ENCODE results near the gene TTC39B. TPM values are rescaled to one million over a fixed set of nuclear protein-coding genes. Genes with fewer than 3 reads are reported as not detected.

The TTC39B gene
- total RNA-seq, 1 donor from 2014 or later: 1.3 TPM

DNA sequence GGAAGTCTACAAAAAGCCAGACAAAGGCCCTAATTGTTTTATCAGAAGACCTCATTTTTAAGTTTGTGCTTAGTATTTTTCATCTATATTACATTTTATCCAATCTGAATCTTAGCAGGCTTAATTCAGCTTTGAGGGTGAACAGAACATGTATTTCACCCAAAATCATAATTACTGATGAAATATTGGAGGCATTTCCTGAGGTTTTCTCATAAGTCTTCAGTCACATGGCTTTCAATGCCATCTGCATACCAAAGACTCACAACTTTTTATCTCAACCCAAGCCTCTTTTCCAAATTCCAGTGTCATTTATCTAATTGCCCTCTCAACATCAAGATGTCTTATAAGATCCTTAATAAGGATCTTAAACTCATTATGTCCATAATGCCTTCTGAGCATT, 150.8 kb downstream of the TTC39B start:
- DNase-seq: no peak
- intact Hi-C loops (cut with DNase I): no loop called here
- no peak for ATAC-seq (ENCODE audit: poor library complexity)

DNA sequence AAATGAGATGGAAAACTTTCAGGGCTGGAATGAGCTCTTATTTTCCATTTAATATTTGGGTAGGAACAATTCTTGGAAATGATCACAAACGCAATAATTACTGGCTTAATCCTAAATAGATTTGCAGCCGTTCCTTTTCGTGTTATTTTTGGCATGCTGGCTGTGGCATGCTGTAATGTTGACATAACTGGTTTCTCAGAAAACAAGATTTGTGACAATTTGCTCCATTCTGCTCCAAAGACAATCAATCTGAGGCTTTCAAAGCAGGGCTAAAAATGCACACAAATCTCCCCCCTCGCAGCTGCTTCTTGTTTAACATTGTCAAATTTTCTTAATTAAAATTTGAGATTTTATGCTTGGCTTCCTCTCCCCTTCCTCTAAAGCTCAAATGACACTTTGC, 151.2 kb downstream of the TTC39B start:
- DNase-seq (no peak), ATAC-seq (ENCODE audit: poor library complexity) (peak; percentile 84)
- intact Hi-C loops (cut with DNase I): no loop called here

DNA sequence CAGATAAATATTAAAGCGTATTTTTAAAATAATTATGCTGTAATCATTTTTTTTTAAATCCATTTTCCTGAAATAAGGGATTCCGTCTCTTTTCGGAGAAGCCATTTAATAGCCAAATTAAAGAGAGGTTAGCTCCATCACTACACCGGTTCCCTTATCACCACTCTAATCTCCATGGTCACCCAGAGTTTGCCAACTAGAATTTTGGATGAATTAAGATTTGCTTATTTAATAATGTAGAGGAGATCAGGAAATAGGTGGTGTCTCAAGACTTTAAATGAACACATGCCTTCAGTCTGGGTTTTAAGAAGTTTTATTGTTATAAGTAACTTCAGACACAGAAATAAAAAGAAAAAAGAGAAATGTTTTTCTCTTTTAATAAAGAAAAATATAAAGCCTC, 151.7 kb downstream of the TTC39B start:
- ATAC-seq (ENCODE audit: poor library complexity) (no peak), DNase-seq (no peak)
- intact Hi-C loops (cut with DNase I): no loop called here

DNA sequence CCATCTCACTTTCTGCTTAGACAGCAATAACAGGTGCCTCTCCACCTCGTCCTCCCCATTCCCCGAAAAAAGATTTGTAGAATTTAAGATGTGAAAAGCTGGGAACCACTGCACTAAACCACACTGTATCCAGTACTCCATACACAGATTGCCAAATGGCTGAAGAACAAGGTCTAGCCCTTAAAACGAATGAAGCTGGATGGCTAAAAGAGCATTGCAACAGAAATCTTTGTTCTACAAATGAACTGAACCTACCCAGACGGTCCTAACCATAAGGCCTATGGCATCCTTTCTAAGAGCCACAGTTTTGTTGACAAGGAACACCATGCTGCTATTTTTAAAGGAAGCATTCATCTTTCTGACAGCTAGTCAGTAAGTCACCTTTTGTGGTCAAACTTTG, 152.3 kb downstream of the TTC39B start:
- ATAC-seq (ENCODE audit: poor library complexity): peak; percentile 22
- DNase-seq: no peak
- intact Hi-C loops (cut with DNase I): no loop called here

DNA sequence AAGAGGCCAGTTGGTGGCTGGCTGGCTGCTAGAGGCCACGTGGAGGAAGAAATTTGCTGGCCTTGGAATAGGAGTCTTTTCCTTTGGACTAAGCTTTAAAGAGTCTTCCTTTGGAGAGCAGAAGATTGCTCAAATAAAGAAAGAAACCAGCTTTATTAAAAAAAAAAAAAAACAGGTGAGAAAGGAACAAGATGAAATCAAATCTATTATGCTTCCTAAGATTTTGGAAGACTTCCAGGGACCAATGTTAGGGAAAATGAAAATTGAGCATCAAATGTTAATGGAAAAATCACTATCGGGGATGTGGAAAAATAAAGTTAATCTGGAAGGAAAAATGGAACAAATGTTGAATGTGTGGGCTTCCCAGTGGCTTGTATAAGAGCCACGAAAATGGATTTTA, 153.1 kb downstream of the TTC39B start:
- DNase-seq: no peak
- no peak for ATAC-seq (ENCODE audit: poor library complexity)
- intact Hi-C loops (cut with DNase I): no loop called here

DNA sequence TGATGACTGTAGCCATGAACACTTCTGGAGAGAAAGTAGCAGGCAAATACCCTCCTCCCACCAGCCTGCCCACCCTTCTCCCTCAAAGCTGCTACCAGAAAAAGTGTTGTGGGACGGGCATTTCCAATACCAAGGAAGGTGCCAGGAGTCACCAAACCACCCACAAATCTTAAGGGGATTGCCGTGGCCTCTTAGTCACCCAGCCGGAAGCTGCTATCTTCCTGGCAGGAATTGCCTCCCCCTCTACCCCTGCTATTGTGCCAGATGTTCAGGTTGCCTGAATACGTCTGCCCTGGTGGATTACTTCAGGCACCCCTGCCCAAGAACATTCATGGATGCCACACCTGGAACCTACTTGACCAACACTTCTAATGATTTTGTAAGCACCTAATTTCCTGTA, 156.1 kb downstream of the TTC39B start:
- ATAC-seq (ENCODE audit: poor library complexity) (no peak), DNase-seq (no peak)
- intact Hi-C loops (cut with DNase I): no loop called here

DNA sequence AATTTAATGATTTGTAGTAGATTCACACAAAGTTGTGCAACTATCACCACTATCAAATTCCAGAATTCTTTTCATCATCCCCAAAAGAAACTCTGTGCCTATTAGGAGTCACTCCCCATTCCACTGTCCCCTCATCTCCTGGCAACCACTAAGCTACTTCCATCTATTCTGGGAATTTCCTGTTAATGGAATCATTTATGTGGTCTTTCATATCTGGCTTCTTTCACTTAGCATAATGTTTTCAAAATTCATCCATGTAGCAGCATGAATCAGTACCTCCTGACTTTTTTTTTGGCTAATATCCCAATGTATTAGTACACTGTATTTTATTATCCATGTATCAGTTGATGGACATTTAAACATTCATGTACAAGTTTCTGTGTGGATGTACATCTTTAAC, 157.6 kb downstream of the TTC39B start:
- DNase-seq: no peak
- no peak for ATAC-seq (ENCODE audit: poor library complexity)
- intact Hi-C loops (cut with DNase I): no loop called here

DNA sequence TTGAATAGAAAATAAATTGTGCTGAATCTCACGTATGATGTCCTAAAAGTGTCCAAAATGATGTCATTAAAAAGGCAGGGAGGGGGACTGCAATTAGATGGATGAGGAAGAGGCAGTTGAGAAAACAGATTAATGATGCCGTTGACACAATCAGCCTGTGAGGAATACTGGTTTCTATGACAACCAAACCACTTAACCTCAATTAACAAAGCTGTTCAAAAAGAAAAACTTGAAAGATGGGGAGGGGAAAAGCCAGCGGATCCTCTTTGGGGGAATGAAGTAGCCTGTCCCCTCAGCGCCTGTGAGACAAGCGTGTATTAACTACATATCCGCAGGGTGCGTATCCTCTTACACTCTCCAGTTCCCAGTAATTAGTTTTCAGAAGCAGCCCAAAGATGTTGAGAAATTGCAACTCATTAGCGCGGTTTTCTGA, 160.7 kb downstream of the TTC39B start:
- no peak for DNase-seq
- intact Hi-C loops (cut with DNase I): no loop called here
- no peak for ATAC-seq (ENCODE audit: poor library complexity)

DNA sequence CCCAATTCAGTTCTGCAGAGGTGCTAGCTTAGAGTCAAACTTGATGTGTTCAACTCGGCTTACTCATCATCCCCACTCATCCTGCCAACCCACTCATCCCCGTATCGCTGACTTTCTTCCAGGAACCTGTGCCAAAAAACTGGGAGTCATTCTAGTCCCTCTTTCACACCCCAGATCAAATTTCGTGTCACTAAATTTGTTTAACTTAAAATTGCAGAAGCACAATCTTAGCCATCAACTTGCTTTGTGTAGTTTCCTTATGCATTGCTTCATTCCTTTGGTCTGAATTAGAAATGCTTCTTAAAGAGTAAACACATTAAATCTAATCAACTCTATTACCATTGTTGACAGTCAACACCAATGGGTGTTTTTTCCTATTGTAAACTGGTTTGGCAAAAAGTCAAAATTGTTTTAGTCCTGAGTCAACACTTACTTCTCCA, 162.4 kb downstream of the TTC39B start:
- intact Hi-C loops (cut with DNase I): no loop called here
- no peak for ATAC-seq (ENCODE audit: poor library complexity)
- DNase-seq: no peak

DNA sequence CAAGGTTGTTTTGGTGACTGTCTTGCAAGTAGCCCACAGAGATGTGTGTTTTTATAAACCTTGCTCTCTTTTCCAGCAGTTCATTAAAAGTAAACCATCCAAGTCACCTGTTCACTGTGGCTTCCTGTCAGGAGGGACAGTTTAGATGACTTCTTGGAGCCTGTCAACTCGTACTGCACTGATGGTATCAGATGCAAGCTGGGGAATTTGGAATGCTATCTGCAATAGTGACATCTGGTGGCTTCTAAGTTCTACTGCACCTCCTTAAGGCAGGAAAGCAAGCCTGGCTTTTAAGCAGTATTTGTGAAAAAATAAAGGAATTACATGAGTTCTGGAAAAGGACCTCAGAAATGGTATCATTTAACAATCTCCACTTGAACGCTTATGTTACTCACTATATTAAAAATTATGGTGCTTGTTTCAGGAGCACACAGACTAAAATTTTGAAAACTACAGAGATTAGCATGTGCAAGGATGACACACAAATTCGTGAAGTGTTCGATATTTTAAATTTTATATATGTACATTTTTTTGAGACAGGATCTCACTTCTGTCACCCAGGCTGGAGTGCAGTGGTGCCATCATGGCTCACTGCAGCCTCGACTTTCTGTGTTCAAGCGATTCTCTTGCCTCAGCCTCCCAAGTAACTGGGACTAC, 164.0 kb downstream of the TTC39B start:
- no peak for DNase-seq
- intact Hi-C loops (cut with DNase I): no loop called here
- peak; percentile 79 for ATAC-seq (ENCODE audit: poor library complexity)

DNA sequence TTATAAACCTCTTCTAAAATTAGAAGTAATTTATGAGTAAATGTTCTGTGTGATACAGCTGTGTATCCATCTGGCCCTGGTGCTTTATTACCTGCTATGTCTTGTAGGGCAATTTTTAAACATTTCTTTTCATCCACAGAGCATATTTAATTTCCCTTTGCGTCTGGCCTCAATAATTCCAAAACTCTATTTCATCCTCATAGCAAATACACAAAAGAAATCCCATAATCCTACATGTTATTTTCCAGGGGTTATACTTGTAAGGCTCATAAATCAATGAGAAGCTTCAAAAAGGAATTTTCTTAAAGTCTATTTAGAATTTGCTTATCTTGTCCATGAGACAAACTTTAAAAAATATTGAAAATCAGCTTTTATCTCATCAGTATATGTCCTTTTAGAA, 167.0 kb downstream of the TTC39B start:
- no peak for ATAC-seq (ENCODE audit: poor library complexity)
- DNase-seq: no peak
- intact Hi-C loops (cut with DNase I): no loop called here

DNA sequence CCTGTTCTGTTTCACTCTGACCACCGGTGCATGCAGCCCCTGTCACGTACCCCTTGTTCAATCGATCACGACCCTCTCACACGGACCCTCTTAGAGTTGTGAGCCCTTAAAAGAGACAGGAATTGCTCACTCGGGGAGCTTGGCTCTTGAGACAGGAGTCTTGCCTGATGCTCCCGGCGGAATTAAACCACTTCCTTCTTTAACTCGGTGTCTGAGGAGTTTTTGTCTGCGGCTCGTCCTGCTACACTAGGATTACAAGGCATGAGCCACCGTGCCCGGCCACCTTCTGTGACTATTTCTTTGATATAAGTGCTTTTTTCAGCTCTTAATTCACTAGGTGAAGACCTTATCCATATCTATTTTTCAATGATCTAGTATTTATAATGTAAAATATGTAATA, 167.5 kb downstream of the TTC39B start:
- ATAC-seq (ENCODE audit: poor library complexity) (no peak), DNase-seq (no peak)
- intact Hi-C loops (cut with DNase I): no loop called here

DNA sequence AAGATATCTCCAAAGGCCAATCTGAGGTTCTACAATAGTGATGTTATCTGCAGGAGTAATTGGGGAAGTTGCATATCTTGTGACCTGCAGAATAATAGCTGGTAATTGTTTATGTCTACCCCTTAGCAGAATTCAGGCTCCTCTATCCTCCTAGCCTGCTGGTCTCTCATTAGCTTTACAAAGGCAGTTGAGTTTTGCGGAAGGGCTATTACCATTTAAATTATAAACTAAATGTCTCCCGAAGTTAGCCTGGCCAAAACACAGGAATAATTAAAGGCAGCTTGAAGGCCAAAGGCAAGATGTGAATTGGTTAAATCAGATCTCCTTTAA, 168.7 kb downstream of the TTC39B start:
- intact Hi-C loops (cut with DNase I): no loop called here
- DNase-seq (no peak), ATAC-seq (ENCODE audit: poor library complexity) (no peak)

DNA sequence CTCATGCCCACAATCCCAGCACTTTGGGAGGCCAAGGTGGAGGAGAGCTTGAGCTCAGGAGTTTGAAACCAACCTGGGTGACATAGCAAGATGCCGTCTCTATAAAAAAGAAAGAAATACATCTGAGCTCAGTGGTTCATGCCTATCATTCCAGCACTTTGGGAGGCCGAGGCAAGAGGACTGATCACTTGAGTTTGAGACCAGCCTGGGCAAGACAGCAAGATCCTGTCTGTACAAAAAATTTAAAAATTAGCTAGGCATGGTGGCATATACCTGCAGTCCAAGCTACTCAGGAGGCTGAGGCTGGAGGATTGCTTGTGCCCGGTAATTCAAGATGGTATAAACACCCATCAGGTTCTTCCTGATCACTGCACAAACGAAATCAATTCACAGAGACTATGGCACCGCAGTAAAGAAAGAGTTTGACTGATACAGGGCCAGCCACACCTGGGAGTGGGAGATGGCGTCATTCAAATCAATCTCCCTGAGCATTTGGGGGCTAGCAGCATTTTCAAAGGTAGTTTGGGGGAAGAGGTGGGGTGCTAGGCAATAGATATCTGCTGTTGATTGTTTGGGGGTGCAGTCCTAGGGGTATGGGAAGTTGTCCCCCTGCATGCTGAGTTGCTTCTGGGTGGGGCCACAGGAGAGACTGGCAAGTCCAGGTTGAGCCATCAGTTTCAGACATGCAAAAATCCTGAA, 169.2 kb downstream of the TTC39B start:
- DNase-seq (no peak), ATAC-seq (ENCODE audit: poor library complexity) (no peak)
- intact Hi-C loops (cut with DNase I): no loop called here

DNA sequence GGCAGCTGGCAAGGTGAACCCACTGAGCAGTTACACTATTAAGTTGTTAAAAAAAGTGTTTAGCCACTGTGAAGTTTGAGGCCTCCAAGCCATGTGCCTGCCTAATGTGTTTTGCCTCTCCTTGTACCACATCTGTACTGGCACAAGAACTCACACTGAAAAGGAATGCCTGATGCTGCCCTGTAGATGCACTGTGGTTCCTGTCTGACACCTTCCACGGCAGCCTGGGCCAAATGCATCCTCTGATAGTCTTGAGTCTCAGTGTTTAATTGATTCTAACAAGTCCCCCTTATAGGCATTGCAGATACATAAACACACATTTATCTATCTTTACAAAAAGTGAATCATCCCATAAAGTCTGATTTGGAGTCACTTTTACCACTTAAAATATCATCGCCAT, 169.9 kb downstream of the TTC39B start:
- DNase-seq: no peak
- intact Hi-C loops (cut with DNase I): no loop called here

DNA sequence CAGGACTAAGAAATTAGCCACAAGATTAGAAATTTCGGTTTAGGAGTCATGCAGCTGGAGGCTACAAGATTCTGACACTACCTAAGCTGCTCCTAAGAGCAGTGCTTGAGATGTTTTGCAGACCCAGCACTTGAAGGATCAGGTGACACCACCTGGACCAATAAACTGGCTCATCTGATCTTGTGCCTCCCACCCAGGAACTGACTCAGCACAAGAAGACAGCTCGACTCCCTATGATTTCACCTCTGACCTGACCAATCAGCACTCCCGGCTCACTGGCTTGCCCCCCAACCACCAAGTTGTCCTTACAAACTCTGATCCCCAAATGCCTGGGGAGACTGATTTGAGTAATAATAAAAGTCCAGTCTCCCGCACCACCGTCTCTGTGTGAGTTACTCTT, 170.4 kb downstream of the TTC39B start:
- DNase-seq (no peak), ATAC-seq (ENCODE audit: poor library complexity) (no peak)
- intact Hi-C loops (cut with DNase I): no loop called here

More for the DNA sequence above, 169.9 kb downstream of the TTC39B start:
- no peak for ATAC-seq (ENCODE audit: poor library complexity)

DNA sequence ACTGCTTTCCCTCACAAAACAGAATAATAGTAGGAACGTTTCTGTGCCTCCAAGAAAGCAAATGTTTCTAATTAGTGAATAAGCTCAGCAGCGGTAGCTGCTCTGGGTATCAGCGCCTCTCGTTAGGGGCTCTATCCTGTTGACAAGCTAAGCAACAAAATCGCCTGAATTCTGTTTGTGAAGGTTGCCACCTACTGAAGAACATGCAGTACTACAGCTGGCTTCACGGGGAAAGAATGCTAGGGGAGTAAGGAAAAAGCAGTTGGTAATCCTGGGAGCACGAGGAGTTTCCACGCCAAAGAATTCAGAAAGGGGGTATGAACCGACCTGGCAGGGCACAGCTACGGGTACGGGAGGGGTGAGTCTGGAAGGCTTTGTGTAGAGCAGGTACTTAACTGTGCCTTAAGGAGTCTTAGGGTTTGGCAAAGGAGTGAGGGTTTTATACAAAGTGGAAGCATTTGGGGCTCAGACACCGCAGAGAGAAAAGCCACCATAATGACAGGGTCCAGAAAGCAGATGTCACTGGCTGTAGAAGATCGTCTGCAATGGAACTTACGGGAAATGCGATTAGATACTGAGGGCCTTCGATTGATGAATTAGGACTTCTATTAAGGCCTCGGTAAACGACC, 171.7 kb downstream of the TTC39B start:
- no peak for DNase-seq
- intact Hi-C loops (cut with DNase I): no loop called here
- ATAC-seq (ENCODE audit: poor library complexity): peak; percentile 93

DNA sequence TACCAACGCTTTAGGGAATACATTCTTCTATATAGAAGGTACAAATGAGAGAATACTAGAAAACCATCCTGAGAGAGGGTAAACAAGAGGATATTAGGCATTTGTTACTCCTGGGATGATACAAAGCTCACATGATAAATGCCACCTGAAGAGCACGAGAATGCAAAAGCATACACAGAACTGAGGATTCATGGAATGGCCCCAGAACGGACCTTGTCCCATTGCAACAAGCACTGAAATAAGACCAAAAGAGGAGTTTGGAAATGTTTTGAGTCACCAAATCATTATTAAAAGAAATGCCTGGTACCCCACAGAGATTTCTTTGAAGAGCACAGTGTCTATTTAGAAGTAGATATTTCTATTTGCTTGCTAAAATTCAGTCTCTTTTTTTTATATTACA, 173.5 kb downstream of the TTC39B start:
- ATAC-seq (ENCODE audit: poor library complexity): no peak
- DNase-seq: no peak
- intact Hi-C loops (cut with DNase I): no loop called here

DNA sequence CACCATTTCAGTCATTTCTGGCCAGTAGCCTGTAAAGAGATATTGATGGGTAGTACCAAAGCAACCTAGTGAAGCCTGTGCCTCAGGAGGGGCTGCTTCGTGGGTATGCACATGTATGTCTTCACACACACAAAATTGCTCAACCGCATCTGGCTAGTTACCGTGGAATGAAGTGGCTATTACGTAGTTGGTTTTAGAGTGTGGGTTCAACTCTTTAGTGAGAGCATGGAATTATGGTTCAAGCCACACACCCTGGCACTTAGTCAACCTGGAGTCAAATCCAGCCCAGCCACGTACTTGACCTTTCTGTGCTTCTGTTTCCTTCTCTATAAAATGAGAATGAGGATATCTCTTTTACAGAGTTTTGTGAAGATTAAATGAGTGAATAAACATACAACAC, 174.9 kb downstream of the TTC39B start:
- intact Hi-C loops (cut with DNase I): no loop called here
- DNase-seq: no peak
- ATAC-seq (ENCODE audit: poor library complexity): no peak

DNA sequence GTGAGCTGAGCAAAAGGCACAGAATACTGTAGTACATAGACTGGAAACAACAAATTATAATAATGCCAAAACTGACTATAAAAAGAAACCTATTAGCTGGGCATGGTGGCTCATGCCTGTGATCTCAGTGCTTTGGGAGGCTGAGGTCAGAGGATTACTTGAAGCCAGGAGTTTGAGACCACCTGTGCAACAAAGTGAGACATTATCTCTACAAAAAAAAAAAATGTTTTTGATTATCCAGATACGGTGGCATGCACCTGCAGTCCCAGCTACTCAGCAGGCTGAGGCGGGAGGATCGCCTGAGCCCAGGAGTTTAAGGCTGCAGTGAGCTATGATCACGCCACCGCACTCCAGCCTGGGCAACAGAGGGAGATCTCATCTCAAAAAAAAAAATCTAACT, 175.9 kb downstream of the TTC39B start:
- intact Hi-C loops (cut with DNase I): no loop called here
- ATAC-seq (ENCODE audit: poor library complexity): no peak
- no peak for DNase-seq
